HepG2 (cell line): Measurements from ENCODE around the gene EHD1. TPM values are rescaled to one million over a fixed set of nuclear protein-coding genes. Genes with fewer than 3 reads are reported as not detected.

Experiments used
- ATAC-seq: fragments of 200-7000 bp; cut with Tn5 transposase; 3 replicates; pipeline ENCODE4 v1.9.1; 2020; ENCODE audit warnings: mild to moderate bottlenecking, moderate library complexity
- BruUV-seq: library from RNA; stranded (reverse); fragments of 400-500 nt; replicated peaks from 2 replicates; lab custom pipeline; 2021; lab: Mats Ljungman, UMichigan
- CTCF ChIA-PET: fragments of 300-600 bp; formaldehyde crosslinking; extraction: SDS; loops from one replicate; lab custom pipeline; 2021; ENCODE audit warnings: low total read pairs, inconsistent platforms, low intra/inter-chr PET ratio; lab: Yijun Ruan, JAX
- POLR2A ChIA-PET: fragments of 350-600 bp; sonication (Branson Sonifier 250); formaldehyde crosslinking; loops from one replicate; lab custom pipeline; 2020; ENCODE audit warnings: antibody characterized with exemption, inconsistent platforms; lab: Yijun Ruan, JAX
- DNase-seq: peaks from one replicate; pipeline ENCODE4 v3.0.0-alpha.2; 2015; ENCODE audit warnings: low spot score
- FAIRE-seq: peaks from 3 replicates; lab custom pipeline; 2011; peaks lifted over from hg19 to GRCh38; lab: Jason Lieb, UNC
- H2AFZ ChIP-seq: one replicate; pipeline ENCODE4 v1.6.1; 2011; ENCODE audit warnings: low read length, inconsistent platforms
- H3K27ac ChIP-seq: fragments of 300-600 bp; 3 replicates; pipeline ENCODE4 v1.8.0; 2011; ENCODE audit warnings: mixed run types, mild to moderate bottlenecking, mixed read lengths, low read length, inconsistent platforms; ENCODE audit not compliant: insufficient read depth; ENCODE audit errors: extremely low read length
- H3K27me3 ChIP-seq, 2 experiments: fragments of 200-600 bp in 1 of 2; 2 replicates in 1 of 2; 3 replicates in 1 of 2; pipeline versions ENCODE4 v1.6.0 to v1.8.0; 2011; ENCODE audit warnings: low read length in 2 of 2, mild to moderate bottlenecking in 2 of 2, moderate library complexity in 2 of 2, inconsistent platforms in 1 of 2; ENCODE audit not compliant: insufficient read depth in 2 of 2, control insufficient read depth in 1 of 2
- H3K36me3 ChIP-seq, 2 experiments: fragments of 200-600 bp in 1 of 2; replicated peaks in 1 of 2; 2 replicates in 1 of 2; 3 replicates in 1 of 2; pipeline versions ENCODE4 v1.5.1 to v1.8.0; 2011; ENCODE audit warnings: low read length in 2 of 2, inconsistent platforms in 1 of 2; ENCODE audit not compliant: insufficient read depth in 2 of 2, control insufficient read depth in 1 of 2
- H3K4me1 ChIP-seq: 2 replicates; pipeline ENCODE4 v1.5.1; 2012; ENCODE audit warnings: low read length, inconsistent platforms; ENCODE audit not compliant: insufficient read depth
- H3K4me2 ChIP-seq: 2 replicates; pipeline ENCODE4 v1.6.0; 2011; ENCODE audit warnings: low read depth, low read length, inconsistent platforms
- H3K4me3 ChIP-seq, 3 experiments: fragments of 200-600 bp in 1 of 3; sonication (generic), shearing (Covaris generic) in 1 of 3; replicated peaks in 1 of 3; 2 replicates each; pipeline ENCODE4 v1.5.1; 2011 to 2016; ENCODE audit warnings: low read length in 3 of 3, inconsistent platforms in 2 of 3, low read depth in 2 of 3, mild to moderate bottlenecking in 2 of 3, control low read depth in 1 of 3, mixed read lengths in 1 of 3; ENCODE audit not compliant: insufficient read depth in 1 of 3
- H3K79me2 ChIP-seq: one replicate; pipeline ENCODE4 v1.6.1; 2011; ENCODE audit warnings: low read length, inconsistent platforms; ENCODE audit not compliant: insufficient read depth
- H3K9ac ChIP-seq: 2 replicates; pipeline ENCODE4 v1.6.0; 2011; ENCODE audit warnings: mild to moderate bottlenecking, low read depth, low read length, inconsistent platforms; ENCODE audit not compliant: insufficient read depth
- H3K9me3 ChIP-seq: 2 replicates; pipeline ENCODE4 v1.5.1; 2012; ENCODE audit warnings: mild to moderate bottlenecking, low read length
- H4K20me1 ChIP-seq: 2 replicates; pipeline ENCODE4 v1.6.0; 2011; ENCODE audit warnings: inconsistent platforms, mild to moderate bottlenecking, low read length, moderate library complexity; ENCODE audit not compliant: insufficient read depth
- AHDC1 ChIP-seq: sonication (generic); formaldehyde crosslinking; IDR thresholded peaks from 2 replicates; pipeline ENCODE4 v1.5.1; 2020; ENCODE audit warnings: mild to moderate bottlenecking, missing genetic modification reagents, borderline replicate concordance
- ELK4 ChIP-seq: sonication (generic); formaldehyde crosslinking; IDR thresholded peaks from 2 replicates; pipeline ENCODE4 v1.9.0; 2021; ENCODE audit warnings: missing genetic modification reagents, borderline replicate concordance
- IKZF4 ChIP-seq: sonication (generic); formaldehyde crosslinking; IDR thresholded peaks from 2 replicates; pipeline ENCODE4 v1.5.1; 2020; ENCODE audit warnings: borderline replicate concordance, mild to moderate bottlenecking, low read depth, missing genetic modification reagents; ENCODE audit errors: not compliant biosample characterization
- KLF15 ChIP-seq: sonication (generic); formaldehyde crosslinking; IDR thresholded peaks from 2 replicates; pipeline ENCODE4 v1.8.1; 2023; ENCODE audit warnings: borderline replicate concordance, mild to moderate bottlenecking, inconsistent platforms, missing genetic modification reagents, mixed read lengths
- LCORL ChIP-seq, 2 experiments: fragments of 450-650 bp in 1 of 2; sonication (generic) in 1 of 2; formaldehyde crosslinking in 1 of 2; IDR thresholded peaks; 2 replicates each; pipeline versions ENCODE4 v1.5.0 to v1.6.1; 2017 to 2020; ENCODE audit warnings: antibody characterized with exemption in 1 of 2, missing genetic modification reagents in 1 of 2
- MTA1 ChIP-seq: sonication (generic); formaldehyde crosslinking; IDR thresholded peaks from 2 replicates; pipeline ENCODE4 v1.4.0; 2020; ENCODE audit warnings: missing genetic modification reagents, mild to moderate bottlenecking, borderline replicate concordance
- NR2F6 ChIP-seq, 2 experiments: IDR thresholded peaks; 2 replicates each; pipeline ENCODE4 v1.6.1; 2016; ENCODE audit warnings: antibody characterized with exemption in 1 of 2, mild to moderate bottlenecking in 1 of 2
- PCBP2 ChIP-seq: fragments of 200-400 bp; formaldehyde crosslinking; optimal IDR thresholded peaks from 2 replicates; pipeline ENCODE3; 2018; ENCODE audit warnings: low read length, low read depth; ENCODE audit not compliant: poor library complexity, severe bottlenecking
- TAF15 ChIP-seq: fragments of 200-400 bp; formaldehyde crosslinking; IDR thresholded peaks from one replicate; pipeline ENCODE4 v1.6.1; 2018; ENCODE audit warnings: mild to moderate bottlenecking, low read depth, low read length; ENCODE audit not compliant: poor library complexity, severe bottlenecking
- ZHX1 ChIP-seq: sonication (generic); formaldehyde crosslinking; IDR thresholded peaks from 2 replicates; pipeline ENCODE4 v1.8.1; 2022; ENCODE audit warnings: low read depth, mild to moderate bottlenecking, missing genetic modification reagents
- ZNF274 ChIP-seq: sonication (generic); formaldehyde crosslinking; IDR thresholded peaks from 2 replicates; pipeline ENCODE4 v1.5.1; 2020; ENCODE audit warnings: mild to moderate bottlenecking, missing genetic modification reagents
- ZNF414 ChIP-seq: sonication (generic); formaldehyde crosslinking; IDR thresholded peaks from 2 replicates; pipeline ENCODE4 v1.5.0; 2020; ENCODE audit warnings: missing genetic modification reagents
- ZNF792 ChIP-seq: IDR thresholded peaks from 2 replicates; pipeline ENCODE4 v1.6.1; 2016
- WGBS: methylation state at CpG from one replicate; pipeline ENCODE4 v1.1.6; 2017; ENCODE audit warnings: low lambda C conversion rate; 5-methylcytosine and 5-hydroxymethylcytosine counted together
- in situ Hi-C: cut with HindIII; loops from 2 replicates; pipeline ENCODE4 v1.10.0; 2017; ENCODE audit warnings: low pct_unique_long_range_greater_than_20kb; ENCODE audit not compliant: extremely low pct_ligation_motif_present
- intact Hi-C: fragments of 100-400 bp; cut with micrococcal nuclease; formaldehyde crosslinking; loops from one replicate; pipeline ENCODE4 v1.10.0; 2022; ENCODE audit not compliant: unreplicated experiment
- polyA plus RNA-seq, 8 experiments: library from polyadenylated mRNA; depleted of rRNA in 3 of 8; stranded (reverse) in 7 of 8; unstranded in 1 of 8; fragments of >200 nt; fragmentation: Illumina TruSeq in 4 of 8; extraction: Trizol in 4 of 8; gene quantifications; 2 replicates each; pipeline versions ENCODE4 v1.2.1 to v1.2.3, GENCODE V29; 2011 to 2016; ENCODE audit warnings: low read depth in 4 of 8, missing spikeins in 1 of 8, mixed read lengths in 1 of 8; ENCODE audit not compliant: insufficient read depth in 1 of 8
- total RNA-seq, 5 experiments: library from RNA; depleted of rRNA; stranded (reverse); fragments of >200 nt; fragmentation: Illumina TruSeq; extraction: Trizol; gene quantifications; 2 replicates each; pipeline ENCODE4 v1.2.3, GENCODE V29; 2016; ENCODE audit warnings: low read depth in 1 of 5

Gene EHD1
- total and polyA plus RNA-seq, 2 of the 13 experiments (the other 11 are each of a cell fraction or from before 2014, with no cell fraction given): 23.6 to 26.6 TPM

GRCh38 chr11:64888406-64888728 is 9.9 kb upstream of the EHD1 start:
- BruUV-seq: no TSS peak
- TF ChIP-seq PCBP2: no peak
- no peak for TF ChIP-seq KLF15 (CRISPR knock-in tag)
- TF ChIP-seq ZNF274 (CRISPR knock-in tag): no peak
- no peak for TF ChIP-seq LCORL (IDR thresholded peaks at IDR 0.05)
- no peak for TF ChIP-seq LCORL (CRISPR knock-in tag; IDR thresholded peaks at IDR 0.05)
- peak; percentile 14 for TF ChIP-seq IKZF4 (CRISPR knock-in tag)
- peak; percentile 25 for TF ChIP-seq TAF15
- 0 out of 2 replicates have a peak, but pooled peaks have one; percentile 10 for TF ChIP-seq ZNF414 (CRISPR knock-in tag)
- TF ChIP-seq NR2F6 (IDR thresholded peaks at IDR 0.05): peak; percentile 31; the same call in 1 of the 2 replicates
- no peak for TF ChIP-seq NR2F6 (CRISPR knock-in tag; IDR thresholded peaks at IDR 0.05)
- no peak for TF ChIP-seq MTA1 (CRISPR knock-in tag)
- no peak for TF ChIP-seq ELK4 (CRISPR knock-in tag)
- no peak for TF ChIP-seq AHDC1 (CRISPR knock-in tag)
- TF ChIP-seq ZHX1 (CRISPR knock-in tag): no peak
- TF ChIP-seq ZNF792 (CRISPR knock-in tag): 0 out of 2 replicates have a peak, but pooled peaks have one; percentile 5

More at GRCh38 chr11:64888406-64888728, 9.9 kb upstream of the EHD1 start:
- Histone ChIP-seq H3K4me2 (peak overlapping the region; percentile 98), H2AFZ (no peak overlapping the region), H3K36me3 (no peaks in the 10 kb centered on the region), H3K9me3 (no peaks in the 10 kb centered on the region), H3K4me3 (peak overlapping the region; percentile 19 to 76 (median 42)), H3K79me2 (peaks cover 27% of the 10 kb centered on the region), H4K20me1 (peaks cover 10% of the 10 kb centered on the region; the same call in 1 of the 2 replicates), H3K27me3 (no peaks in the 10 kb centered on the region; a peak in 1 of 5 replicates), H3K4me1 (peaks cover 87% of the 10 kb centered on the region), H3K9ac (peak overlapping the region; percentile 58), H3K27ac (peak overlapping the region; percentile 67)
- DNase-seq: no peak
- in situ Hi-C loops (no loop called here), intact Hi-C loops (loop anchor here (2.0 kb wide), 1 partner anchor 18 kb away; no protein-coding TSS in a partner anchor)
- FAIRE-seq: no peak
- 1% methylated on average over 7 of the region's 8 CpGs for WGBS
- ATAC-seq: no peak
- POLR2A ChIA-PET: interaction anchor here (0.7 to 11.5 kb wide), 12 partner anchors 12 to 373 kb away, joined by 3 to 132 read pairs (median 8); partner anchors contain the start of genes BATF2, EHD1, GPHA2 and POLA2
- CTCF ChIA-PET: interaction anchor here (1.5 kb wide), 1 partner anchor 41 kb away, joined by 16 read pairs; no protein-coding TSS in a partner anchor
